PC-3 (cell line): ENCODE measurements around the gene MTHFR.

Experiments used
- EZH2phosphoT487 ChIP-seq: fragments of 300-600 bp; sonication (generic); IDR thresholded peaks from 2 replicates; pipeline ENCODE4 v1.6.1; 2018; ENCODE audit warnings: mild to moderate bottlenecking, antibody characterized with exemption, low read length, borderline replicate concordance
- TF ChIP-seq, protein P1 (sequence below): fragments of 300-600 bp; sonication (generic); conservative IDR thresholded peaks from 2 replicates; pipeline ENCODE4 v1.5.1; 2017; ENCODE audit warnings: antibody characterized with exemption, low read depth, mild to moderate bottlenecking, low read length

DNA sequence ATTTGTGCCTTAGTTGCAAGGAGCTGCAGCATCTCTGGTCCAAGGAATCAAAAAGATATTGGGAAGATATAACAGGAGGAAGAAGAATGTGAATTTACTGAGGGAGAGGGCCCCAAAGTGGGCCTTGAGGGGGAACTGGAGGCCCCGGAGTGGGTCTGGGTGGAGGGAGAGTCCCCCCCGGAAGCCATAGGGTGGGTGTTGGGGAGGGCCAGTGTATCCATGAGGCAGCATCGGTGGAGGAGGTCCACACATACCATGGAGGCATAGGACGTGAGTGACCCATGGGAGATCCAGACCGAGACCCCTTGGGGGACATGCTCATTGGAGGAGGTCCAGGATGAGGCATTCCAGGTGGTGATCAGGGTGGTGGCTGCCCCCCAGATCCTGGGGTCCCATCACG, 44.5 kb downstream of the MTHFR start:
- TF ChIP-seq EZH2phosphoT487, result no peak
- TF ChIP-seq, protein P1, sequence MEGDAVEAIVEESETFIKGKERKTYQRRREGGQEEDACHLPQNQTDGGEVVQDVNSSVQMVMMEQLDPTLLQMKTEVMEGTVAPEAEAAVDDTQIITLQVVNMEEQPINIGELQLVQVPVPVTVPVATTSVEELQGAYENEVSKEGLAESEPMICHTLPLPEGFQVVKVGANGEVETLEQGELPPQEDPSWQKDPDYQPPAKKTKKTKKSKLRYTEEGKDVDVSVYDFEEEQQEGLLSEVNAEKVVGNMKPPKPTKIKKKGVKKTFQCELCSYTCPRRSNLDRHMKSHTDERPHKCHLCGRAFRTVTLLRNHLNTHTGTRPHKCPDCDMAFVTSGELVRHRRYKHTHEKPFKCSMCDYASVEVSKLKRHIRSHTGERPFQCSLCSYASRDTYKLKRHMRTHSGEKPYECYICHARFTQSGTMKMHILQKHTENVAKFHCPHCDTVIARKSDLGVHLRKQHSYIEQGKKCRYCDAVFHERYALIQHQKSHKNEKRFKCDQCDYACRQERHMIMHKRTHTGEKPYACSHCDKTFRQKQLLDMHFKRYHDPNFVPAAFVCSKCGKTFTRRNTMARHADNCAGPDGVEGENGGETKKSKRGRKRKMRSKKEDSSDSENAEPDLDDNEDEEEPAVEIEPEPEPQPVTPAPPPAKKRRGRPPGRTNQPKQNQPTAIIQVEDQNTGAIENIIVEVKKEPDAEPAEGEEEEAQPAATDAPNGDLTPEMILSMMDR, result no peak
